Left lobe of liver (tissue), 2 donors: ENCODE data around the gene TAS1R1. TPM values are rescaled to one million over a fixed set of nuclear protein-coding genes. Genes with fewer than 3 reads are reported as not detected.
"Not testable (repeated sequence)": the region's sequence is repeated elsewhere in the genome, so short reads cannot be mapped to it uniquely, and the experiment has no call there.

Source experiments
- ATAC-seq: fragments of 200-7000 bp; cut with Tn5 transposase; one replicate; pipeline ENCODE4 v1.9.1; 2020; ENCODE audit warnings: mild to moderate bottlenecking, moderate library complexity
- DNase-seq: peaks from one replicate; pipeline ENCODE4 v3.0.0-alpha.2; 2020; ENCODE audit warnings: low spot score
- total RNA-seq: library from RNA; stranded (reverse); gene quantifications from one replicate; pipeline ENCODE4 v1.2.1, GENCODE V29; 2021
- donor health status: DM: no; HTN: no; CAD: no; lungs with moderate emphysema.
- donor health status: DM: no; HTN: yes; CAD: no.

TAS1R1 gene
- total RNA-seq, 1 donor from 2014 or later, result 0.05 TPM

- DNase-seq, result no peak
- ATAC-seq, result peak; percentile 94
Observed at GRCh38 chr1:6519935-6520671, 35.0 kb upstream of the TAS1R1 start.

- no peak for ATAC-seq
Observed at GRCh38 chr1:6521536-6521935, 33.6 kb upstream of the TAS1R1 start.

GRCh38 chr1:6523566-6523965 lies 31.5 kb upstream of the TAS1R1 start:
- peak; percentile 70 for ATAC-seq
- DNase-seq, result no peak

More at GRCh38 chr1:6521536-6521935, 33.6 kb upstream of the TAS1R1 start:
- DNase-seq, result no peak

GRCh38 chr1:6526316-6526715 lies 28.8 kb upstream of the TAS1R1 start:
- ATAC-seq (no peak), DNase-seq (no peak)

GRCh38 chr1:6528492-6528891 lies 26.6 kb upstream of the TAS1R1 start:
- DNase-seq, result no peak
- no peak for ATAC-seq

GRCh38 chr1:6530504-6531160 lies 24.5 kb upstream of the TAS1R1 start:
- ATAC-seq (no peak), DNase-seq (no peak)

- ATAC-seq, result no peak
- no peak for DNase-seq
Observed at GRCh38 chr1:6531996-6532395, 23.1 kb upstream of the TAS1R1 start.

- DNase-seq (peak; percentile 70), ATAC-seq (peak; percentile 87)
Observed at GRCh38 chr1:6534248-6534822, 20.8 kb upstream of the TAS1R1 start.

- peak; percentile 28 for ATAC-seq
- DNase-seq, result no peak
Observed at GRCh38 chr1:6535214-6535613, 19.9 kb upstream of the TAS1R1 start.

GRCh38 chr1:6536291-6536690 lies 18.8 kb upstream of the TAS1R1 start:
- DNase-seq, result no peak
- ATAC-seq, result no peak

- ATAC-seq (no peak), DNase-seq (no peak)
Observed at GRCh38 chr1:6538956-6539355, 16.2 kb upstream of the TAS1R1 start.

- ATAC-seq (no peak), DNase-seq (no peak)
Observed at GRCh38 chr1:6544831-6545230, 10.3 kb upstream of the TAS1R1 start.

- DNase-seq (no peak), ATAC-seq (no peak)
Observed at GRCh38 chr1:6545276-6546112, 9.6 kb upstream of the TAS1R1 start.

GRCh38 chr1:6546326-6546725 lies 8.8 kb upstream of the TAS1R1 start:
- peak; percentile 59 for ATAC-seq
- DNase-seq, result no peak

GRCh38 chr1:6547301-6547700 lies 7.8 kb upstream of the TAS1R1 start:
- DNase-seq (no peak), ATAC-seq (no peak)

GRCh38 chr1:6554031-6554906 lies 838 bp upstream of the TAS1R1 start, which contains the start of gene NOL9:
Gene NOL9 (minus strand): TSS chr1:6554513. CDS start chr1:6554502, 11 bp downstream.
- DNase-seq, result peak; percentile 93
- peak; percentile 100 for ATAC-seq

- no peak for ATAC-seq
- no peak for DNase-seq
Observed at GRCh38 chr1:6557597-6557996, 2.5 kb downstream of the TAS1R1 start.

- ATAC-seq, result not testable (repeated sequence)
Observed at GRCh38 chr1:6559161-6559560, 4.1 kb downstream of the TAS1R1 start.

GRCh38 chr1:6560267-6560666 lies 5.2 kb downstream of the TAS1R1 start:
- ATAC-seq, result no peak
- no peak for DNase-seq

More at GRCh38 chr1:6559161-6559560, 4.1 kb downstream of the TAS1R1 start:
- DNase-seq, result not testable (repeated sequence)

- ATAC-seq (no peak), DNase-seq (no peak)
Observed at GRCh38 chr1:6569033-6569432, 13.9 kb downstream of the TAS1R1 start.
